Stimulated activated naive B cell treated with anti-CD40 and anti-IgM and Interleukin-4, amounts not matched to agents 10 μg/mL and 1 μg/mL and 100 μg/mL, for 72 hours (primary cell): ENCODE data around the gene SKIC2.
"Not testable (repeated sequence)": the region's sequence is repeated elsewhere in the genome, so short reads cannot be mapped to it uniquely, and the experiment has no call there.

Experiments
- ATAC-seq, 2 donors: fragments of 150-1000 bp; cut with Tn5 transposase; replicated peaks; 2 replicates each; pipeline ENCODE4 v1.10.0; 2021; ENCODE audit warnings: moderate library complexity in 1 of 2
- DNase-seq: peaks from one replicate; pipeline ENCODE4 v3.0.0; 2021
- H3K27ac Mint-ChIP-seq: one replicate; pipeline ENCODE4 v1.8.0; 2022; ENCODE audit warnings: mild to moderate bottlenecking, mixed read lengths
- H3K27me3 Mint-ChIP-seq, 2 donors: one replicate each; pipeline ENCODE4 v1.8.0; 2022; ENCODE audit warnings: mixed read lengths in 2 of 2
- H3K36me3 Mint-ChIP-seq, 2 donors: one replicate each; pipeline ENCODE4 v1.8.0; 2022; ENCODE audit warnings: mixed read lengths in 2 of 2, mild to moderate bottlenecking in 1 of 2
- H3K4me1 Mint-ChIP-seq, 2 donors: one replicate each; pipeline ENCODE4 v1.8.0; 2022; ENCODE audit warnings: mixed read lengths in 2 of 2, mild to moderate bottlenecking in 1 of 2
- H3K4me3 Mint-ChIP-seq, 2 donors: one replicate each; pipeline ENCODE4 v1.8.0; 2022; ENCODE audit warnings: mild to moderate bottlenecking in 2 of 2, mixed read lengths in 2 of 2, moderate library complexity in 1 of 2
- H3K9me3 Mint-ChIP-seq, 2 donors: one replicate each; pipeline ENCODE4 v1.8.0; 2022; ENCODE audit warnings: mixed read lengths in 2 of 2, mild to moderate bottlenecking in 1 of 2

SKIC2 gene

DNA sequence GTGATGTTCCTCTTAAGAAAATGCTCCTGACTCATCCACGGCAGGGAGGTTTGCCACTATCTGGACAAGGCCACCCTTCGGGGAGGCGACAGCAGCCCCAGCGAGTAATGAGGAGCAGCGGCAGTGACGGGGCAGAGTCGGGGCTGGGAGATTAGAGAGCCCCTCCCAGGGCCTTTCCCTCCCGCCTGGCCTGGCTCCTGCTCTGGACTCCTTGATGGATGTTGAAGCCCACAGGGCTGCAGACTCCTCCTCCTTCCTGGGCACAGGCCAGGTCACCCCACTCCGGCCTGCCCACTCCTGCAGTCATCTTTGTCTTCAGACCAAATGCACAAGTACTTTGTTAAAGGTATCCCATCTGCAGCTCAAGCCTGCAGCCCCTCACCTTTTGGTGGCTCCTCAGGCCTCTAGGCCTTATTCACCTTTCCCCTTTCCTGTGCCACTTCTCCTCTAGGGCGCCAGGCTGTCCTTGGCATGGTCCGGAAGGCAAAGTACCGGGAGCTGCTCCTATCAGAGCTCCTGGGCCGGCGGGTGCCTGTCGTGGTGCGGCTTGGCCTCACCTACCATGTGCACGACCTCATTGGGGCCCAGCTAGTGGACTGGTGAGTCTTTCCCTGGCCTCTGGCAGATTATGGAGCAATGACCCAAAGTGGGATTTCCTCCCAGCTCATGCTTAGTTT lies 54.1 kb downstream of the SKIC2 start:
- H3K9me3 Mint-ChIP-seq, H3K4me3 Mint-ChIP-seq, H3K4me1 Mint-ChIP-seq, H3K36me3 Mint-ChIP-seq, H3K27ac Mint-ChIP-seq, DNase-seq, ATAC-seq, H3K27me3 Mint-ChIP-seq: not testable (repeated sequence)

DNA sequence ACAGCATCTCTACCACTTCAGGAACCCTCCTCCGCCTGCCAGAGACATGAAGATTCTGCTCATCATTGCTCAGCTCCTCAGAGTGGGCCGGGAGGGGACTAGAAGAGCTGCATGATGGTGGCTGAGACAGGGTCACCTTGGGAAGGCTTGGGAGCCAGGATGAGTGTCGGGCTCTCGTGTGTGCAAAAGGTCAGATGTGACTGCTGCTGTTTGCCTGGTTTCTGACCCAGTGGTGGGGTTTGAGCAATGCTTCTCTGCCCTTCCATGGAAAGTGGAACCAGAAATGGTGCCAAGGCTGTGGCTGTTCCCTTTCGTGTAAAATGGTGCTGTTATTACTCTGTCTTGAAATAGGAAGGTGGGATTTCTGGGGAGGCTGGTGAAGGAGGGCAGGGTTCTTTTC lies 54.8 kb downstream of the SKIC2 start:
- ATAC-seq, H3K27ac Mint-ChIP-seq, H3K4me1 Mint-ChIP-seq: not testable (repeated sequence)

GRCh38 chr6:32014547-32014946 lies 55.6 kb downstream of the SKIC2 start, which contains the start of gene C4B:
Gene C4B (plus strand): TSS chr6:32014795. CDS start chr6:32014846, 51 bp downstream.
- not testable (repeated sequence) for ATAC-seq, H3K4me1 Mint-ChIP-seq, H3K27ac Mint-ChIP-seq, H3K36me3 Mint-ChIP-seq, H3K27me3 Mint-ChIP-seq, DNase-seq, H3K4me3 Mint-ChIP-seq, H3K9me3 Mint-ChIP-seq

More for the DNA sequence above, 54.8 kb downstream of the SKIC2 start:
- H3K9me3 Mint-ChIP-seq, DNase-seq, H3K36me3 Mint-ChIP-seq, H3K4me3 Mint-ChIP-seq, H3K27me3 Mint-ChIP-seq: not testable (repeated sequence)
